ENCODE data around the gene FUZ. TPM values are rescaled to one million over a fixed set of nuclear protein-coding genes. Genes with fewer than 3 reads are reported as not detected.

The FUZ gene
- total and polyA plus RNA-seq, 2 experiments from 2014 or later = 19.5 to 20.4 TPM

DNA sequence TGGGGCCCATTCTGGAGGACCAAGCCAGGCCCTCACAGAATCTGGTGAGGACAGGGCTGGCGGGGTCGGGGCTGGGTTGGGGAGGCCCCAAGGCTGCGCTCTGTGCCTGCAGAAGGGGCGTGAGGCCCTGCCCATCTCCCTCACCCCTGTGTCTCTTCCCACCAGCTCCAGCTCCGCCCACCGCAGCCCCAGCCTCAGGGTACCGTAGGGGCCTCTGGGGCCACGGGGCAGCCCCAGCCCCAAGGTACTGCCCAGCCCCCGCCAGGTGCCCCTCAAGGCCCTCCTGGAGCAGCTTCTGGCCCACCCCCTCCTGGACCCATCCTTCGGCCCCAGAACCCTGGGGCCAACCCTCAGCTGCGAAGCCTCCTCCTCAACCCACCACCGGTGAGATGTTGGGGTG lies 22.5 kb upstream of the FUZ start:
- H3K27me3 ChIP-seq = no peaks in the 10 kb centered on the region
- H2AFZ ChIP-seq = no peak overlapping the region
- H3K36me3 ChIP-seq (replicated peaks; ENCODE audit: insufficient read depth, low read depth) = no peaks in the 10 kb centered on the region
- no peaks in the 10 kb centered on the region for H3K9me3 ChIP-seq (ENCODE audit: low read depth)
- no peaks in the 10 kb centered on the region for H3K79me2 ChIP-seq
- no peaks in the 10 kb centered on the region for H4K20me1 ChIP-seq (ENCODE audit: insufficient read depth, poor library complexity, severe bottlenecking)
- no peak overlapping the region for H3K27ac ChIP-seq
- H3K4me2 ChIP-seq = no peak overlapping the region
- no peaks in the 10 kb centered on the region for H3K9me2 ChIP-seq (replicated peaks; ENCODE audit: insufficient read depth)
- 88% methylated on average over 4 of the region's 12 CpGs for WGBS (ENCODE audit: low lambda C conversion rate, missing lambda C conversion rate)
- no peak for DNase-seq (ENCODE audit: low spot score)
- TF ChIP-seq EZH2phosphoT487 (IDR thresholded peaks at IDR 0.05; ENCODE audit: low read depth, severe bottlenecking, unreplicated experiment) (no peak), EZH2 (IDR thresholded peaks at IDR 0.05; ENCODE audit: borderline replicate concordance) (no peak)
- TF ChIP-seq, protein P1, sequence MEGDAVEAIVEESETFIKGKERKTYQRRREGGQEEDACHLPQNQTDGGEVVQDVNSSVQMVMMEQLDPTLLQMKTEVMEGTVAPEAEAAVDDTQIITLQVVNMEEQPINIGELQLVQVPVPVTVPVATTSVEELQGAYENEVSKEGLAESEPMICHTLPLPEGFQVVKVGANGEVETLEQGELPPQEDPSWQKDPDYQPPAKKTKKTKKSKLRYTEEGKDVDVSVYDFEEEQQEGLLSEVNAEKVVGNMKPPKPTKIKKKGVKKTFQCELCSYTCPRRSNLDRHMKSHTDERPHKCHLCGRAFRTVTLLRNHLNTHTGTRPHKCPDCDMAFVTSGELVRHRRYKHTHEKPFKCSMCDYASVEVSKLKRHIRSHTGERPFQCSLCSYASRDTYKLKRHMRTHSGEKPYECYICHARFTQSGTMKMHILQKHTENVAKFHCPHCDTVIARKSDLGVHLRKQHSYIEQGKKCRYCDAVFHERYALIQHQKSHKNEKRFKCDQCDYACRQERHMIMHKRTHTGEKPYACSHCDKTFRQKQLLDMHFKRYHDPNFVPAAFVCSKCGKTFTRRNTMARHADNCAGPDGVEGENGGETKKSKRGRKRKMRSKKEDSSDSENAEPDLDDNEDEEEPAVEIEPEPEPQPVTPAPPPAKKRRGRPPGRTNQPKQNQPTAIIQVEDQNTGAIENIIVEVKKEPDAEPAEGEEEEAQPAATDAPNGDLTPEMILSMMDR (IDR thresholded peaks at IDR 0.05; ENCODE audit: poor library complexity) = no peak
- H3K4me3 ChIP-seq = no peak overlapping the region
- no peaks in the 10 kb centered on the region for H3K4me1 ChIP-seq (ENCODE audit: insufficient read depth)

DNA sequence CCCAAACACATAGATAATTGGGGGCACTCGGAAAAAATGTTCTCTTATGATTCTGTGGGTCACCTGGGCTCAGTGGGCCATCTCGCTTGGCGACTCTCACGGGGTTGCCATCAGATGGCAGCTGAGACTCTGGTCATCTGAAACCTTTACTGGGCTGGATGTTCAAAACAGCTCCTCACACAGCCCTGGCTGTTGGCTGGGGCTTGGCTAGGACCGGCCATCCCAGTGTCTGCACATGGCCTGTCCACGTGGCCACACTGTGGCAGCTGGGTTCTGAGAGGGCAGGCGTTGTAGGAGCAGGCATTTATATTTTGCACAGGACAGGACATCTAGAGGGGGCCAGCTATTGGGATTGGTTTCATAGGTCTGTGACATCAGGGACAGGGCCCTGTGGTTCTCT lies 20.5 kb upstream of the FUZ start:
- no peaks in the 10 kb centered on the region for H3K36me3 ChIP-seq (replicated peaks; ENCODE audit: insufficient read depth, low read depth)

DNA sequence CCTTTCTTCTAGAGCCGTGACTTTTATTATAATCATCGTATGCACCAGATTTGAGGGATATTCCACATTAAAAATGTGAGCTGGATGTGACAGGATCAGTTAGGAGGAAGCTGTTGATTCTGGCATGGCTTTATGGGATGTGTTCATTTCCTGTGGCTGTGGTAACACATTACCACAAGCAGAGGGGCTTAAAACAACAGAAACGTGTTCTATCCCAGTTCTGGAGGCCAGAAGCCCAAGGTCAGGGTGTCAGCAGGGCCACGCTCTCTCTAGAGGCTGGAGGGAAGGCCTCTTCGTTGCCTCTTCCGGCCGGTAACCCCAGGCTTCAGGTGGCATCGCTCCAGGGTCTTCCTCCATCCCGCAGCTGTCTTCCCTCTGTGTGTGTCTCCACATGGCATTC lies 19.5 kb upstream of the FUZ start:
- no peaks in the 10 kb centered on the region for H3K4me1 ChIP-seq (ENCODE audit: insufficient read depth)

More for the DNA sequence above, 20.5 kb upstream of the FUZ start:
- no peaks in the 10 kb centered on the region for H3K79me2 ChIP-seq
- no peaks in the 10 kb centered on the region for H3K9me2 ChIP-seq (replicated peaks; ENCODE audit: insufficient read depth)
- no peaks in the 10 kb centered on the region for H4K20me1 ChIP-seq (ENCODE audit: insufficient read depth, poor library complexity, severe bottlenecking)
- no peak overlapping the region for H3K27ac ChIP-seq
- H3K4me3 ChIP-seq = no peak overlapping the region
- H3K9me3 ChIP-seq (ENCODE audit: low read depth) = no peaks in the 10 kb centered on the region
- no peaks in the 10 kb centered on the region for H3K4me1 ChIP-seq (ENCODE audit: insufficient read depth)
- H3K27me3 ChIP-seq = no peaks in the 10 kb centered on the region
- DNase-seq (ENCODE audit: low spot score) = no peak
- no peak overlapping the region for H3K4me2 ChIP-seq
- no peak overlapping the region for H2AFZ ChIP-seq
- TF ChIP-seq EZH2phosphoT487 (IDR thresholded peaks at IDR 0.05; ENCODE audit: low read depth, severe bottlenecking, unreplicated experiment) (no peak), EZH2 (IDR thresholded peaks at IDR 0.05; ENCODE audit: borderline replicate concordance) (no peak)
- TF ChIP-seq, protein P1 (IDR thresholded peaks at IDR 0.05; ENCODE audit: poor library complexity) = no peak
- WGBS (ENCODE audit: low lambda C conversion rate, missing lambda C conversion rate) = 94% methylated on average over 7 of the region's 7 CpGs

More for the DNA sequence above, 19.5 kb upstream of the FUZ start:
- TF ChIP-seq EZH2 (IDR thresholded peaks at IDR 0.05; ENCODE audit: borderline replicate concordance) (no peak), EZH2phosphoT487 (IDR thresholded peaks at IDR 0.05; ENCODE audit: low read depth, severe bottlenecking, unreplicated experiment) (no peak)
- TF ChIP-seq, protein P1 (IDR thresholded peaks at IDR 0.05; ENCODE audit: poor library complexity) = no peak
- Histone ChIP-seq H3K36me3 (replicated peaks; ENCODE audit: insufficient read depth, low read depth) (no peaks in the 10 kb centered on the region), H3K9me2 (replicated peaks; ENCODE audit: insufficient read depth) (no peaks in the 10 kb centered on the region), H3K79me2 (peaks cover 2% of the 10 kb centered on the region), H2AFZ (no peak overlapping the region), H3K27ac (no peak overlapping the region), H3K9me3 (ENCODE audit: low read depth) (no peaks in the 10 kb centered on the region), H4K20me1 (ENCODE audit: insufficient read depth, poor library complexity, severe bottlenecking) (peaks cover 4% of the 10 kb centered on the region), H3K4me3 (no peak overlapping the region), H3K4me2 (no peak overlapping the region), H3K27me3 (no peaks in the 10 kb centered on the region)
- DNase-seq (ENCODE audit: low spot score) = no peak
- WGBS (ENCODE audit: low lambda C conversion rate, missing lambda C conversion rate) = 96% methylated on average over 9 of the region's 9 CpGs
